AML-193 (cell line): Measurements from ENCODE around the gene CCDC32.

ENCODE experiments used
- DNase-seq, 2 experiments: peaks; one replicate each; lab custom pipeline; 2025; lab: John Stamatoyannopoulos, UW

The CCDC32 gene

DNA sequence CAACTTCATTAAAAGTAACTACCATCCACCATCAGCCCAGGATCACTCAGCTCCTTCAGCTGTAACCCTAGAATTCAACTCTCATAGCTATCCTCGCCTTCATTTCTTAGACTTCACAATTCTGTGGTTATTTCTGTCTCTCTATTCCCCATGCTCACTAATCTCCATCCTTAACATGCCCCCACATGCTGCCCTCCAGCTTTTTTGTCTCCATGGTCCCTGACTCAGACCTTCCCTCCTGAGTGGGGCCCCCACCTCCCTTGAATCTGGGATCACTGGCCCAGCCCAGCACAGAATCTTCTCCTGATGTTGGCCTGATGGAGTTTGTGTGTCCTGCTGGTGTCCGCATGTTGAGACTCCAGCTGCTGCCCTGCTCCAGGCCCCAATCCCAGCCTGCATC, 52.4 kb downstream of the CCDC32 start:
- DNase-seq: no peak

DNA sequence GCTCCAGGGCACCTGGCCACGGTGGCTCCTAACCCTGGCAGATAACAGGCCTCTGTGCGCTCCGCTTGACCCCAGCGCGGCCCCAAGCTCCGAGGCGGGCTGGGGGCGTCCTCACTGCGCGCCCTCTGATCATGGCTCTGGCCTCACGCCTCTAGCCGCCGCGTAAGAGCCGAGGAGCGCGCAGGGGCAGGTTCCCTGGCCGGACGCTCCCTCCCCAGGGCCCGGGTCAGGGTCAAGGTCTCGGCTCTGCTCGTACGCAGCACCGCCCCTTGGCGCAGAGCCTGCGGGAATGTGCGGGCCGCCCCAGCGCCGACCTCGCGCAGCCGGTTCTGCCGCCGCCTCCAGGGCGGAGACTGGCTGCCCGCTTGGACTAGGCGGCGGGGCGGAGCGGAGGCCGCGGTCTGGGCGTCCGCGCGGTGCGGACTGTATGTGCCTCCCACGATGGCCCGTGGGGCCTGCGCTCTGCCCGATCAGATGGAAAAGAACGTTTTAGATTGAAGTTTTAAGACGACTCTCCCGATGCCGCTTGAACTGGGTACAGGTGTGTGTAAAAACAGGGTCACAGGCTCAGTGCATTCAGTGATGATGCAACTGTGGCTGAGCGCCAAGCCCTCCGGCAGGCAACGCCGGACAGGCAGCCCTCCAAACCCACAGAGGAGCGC, 53.2 kb downstream of the CCDC32 start:
- no peak for DNase-seq

DNA sequence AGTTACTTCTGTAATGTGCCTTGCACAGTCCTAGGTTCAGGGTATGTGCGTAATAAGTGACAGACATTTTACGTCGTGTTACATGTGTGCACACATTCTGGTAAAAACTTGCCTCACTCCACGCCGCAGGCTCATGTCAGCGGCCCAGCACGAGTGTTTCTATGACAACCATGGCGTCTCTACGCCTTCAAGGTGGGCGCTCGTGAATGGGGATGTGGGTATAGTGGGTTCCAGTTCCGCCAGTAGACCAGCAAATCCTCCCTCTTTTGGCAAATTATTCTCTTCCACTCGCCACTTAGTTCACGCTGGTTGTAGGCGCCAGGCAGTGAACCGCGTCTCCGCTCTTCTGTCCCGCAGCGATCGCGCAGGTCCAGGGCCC, 53.8 kb downstream of the CCDC32 start:
- no peak for DNase-seq

DNA sequence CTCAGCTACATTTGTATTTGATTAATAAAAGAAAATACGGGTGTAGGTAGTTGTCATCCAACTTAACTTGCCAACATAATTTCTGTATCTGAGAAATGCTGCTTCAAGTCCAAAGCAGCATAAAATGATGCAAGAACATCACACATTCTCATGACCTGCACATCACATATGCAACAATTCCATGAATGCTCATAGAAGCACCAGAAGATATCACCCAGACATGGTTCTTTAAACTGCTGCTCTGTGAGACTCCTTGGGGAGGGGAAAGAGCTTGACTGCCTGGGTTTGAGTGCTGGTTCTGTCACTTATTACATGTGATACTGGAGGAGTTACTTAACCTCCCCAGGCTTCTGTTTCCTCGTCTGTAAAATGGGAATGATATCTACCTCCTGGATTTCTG, 54.6 kb downstream of the CCDC32 start:
- no peak for DNase-seq

DNA sequence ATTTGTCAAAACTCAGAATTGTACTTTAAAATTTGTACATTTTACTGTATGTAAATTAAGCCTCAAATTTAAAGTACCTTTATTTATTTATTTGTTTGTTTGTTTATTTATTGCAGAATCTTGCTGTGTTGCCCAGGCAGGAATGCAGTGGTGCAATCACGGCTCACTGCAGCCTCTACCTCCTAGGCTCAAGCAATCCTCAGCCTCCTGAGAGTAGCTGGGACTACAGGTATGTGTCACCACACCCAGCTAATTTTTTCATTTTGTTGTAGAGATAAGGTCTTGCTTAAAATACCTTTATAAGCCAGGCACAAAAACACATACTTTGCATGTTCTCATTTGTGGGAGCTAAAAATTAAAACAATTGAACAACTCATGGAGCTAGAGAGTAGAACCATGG, 56.6 kb downstream of the CCDC32 start:
- DNase-seq: no peak

DNA sequence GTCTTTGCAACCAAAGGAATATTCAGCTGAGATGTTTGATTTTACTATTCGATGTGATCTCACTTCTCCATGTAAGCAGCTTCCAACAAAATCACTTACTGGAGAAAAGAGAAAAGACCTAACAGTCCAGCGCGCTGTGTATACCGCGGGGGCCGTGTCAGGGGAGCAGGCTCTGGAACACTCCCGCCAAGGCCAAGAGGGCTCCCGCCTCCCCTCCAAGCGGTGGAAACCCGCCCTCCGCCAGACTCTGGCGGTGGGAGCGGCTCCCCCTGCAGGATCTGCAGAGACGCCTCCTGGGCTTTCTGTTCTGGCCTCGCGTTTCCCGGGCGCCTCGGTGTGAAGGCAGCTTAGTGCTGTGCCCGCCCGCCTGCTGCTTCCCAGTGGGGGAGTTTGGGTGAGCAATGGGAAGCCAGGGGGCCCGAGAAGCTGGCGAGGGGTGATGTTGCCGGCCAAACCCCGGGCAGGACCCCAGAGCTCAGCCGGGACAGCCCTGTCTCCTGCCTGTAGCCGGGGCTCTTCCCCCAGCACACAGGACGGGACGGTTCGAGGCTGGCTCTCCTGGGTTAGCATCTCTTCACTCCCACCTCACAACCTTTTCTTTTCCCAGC, 57.8 kb downstream of the CCDC32 start:
- peak; percentile 57 to 73 for DNase-seq
